ENCODE data around the gene C16orf96. TPM values are rescaled to one million over a fixed set of nuclear protein-coding genes. Genes with fewer than 3 reads are reported as not detected.

The C16orf96 gene
- total RNA-seq, 4 donors from 2014 or later: 0.19 to 0.36 TPM; not detected in 2

- no peak for ATAC-seq (ENCODE audit: low FRiP score)
- no peak for DNase-seq (ENCODE audit: low spot score)
- TF ChIP-seq, protein P1, sequence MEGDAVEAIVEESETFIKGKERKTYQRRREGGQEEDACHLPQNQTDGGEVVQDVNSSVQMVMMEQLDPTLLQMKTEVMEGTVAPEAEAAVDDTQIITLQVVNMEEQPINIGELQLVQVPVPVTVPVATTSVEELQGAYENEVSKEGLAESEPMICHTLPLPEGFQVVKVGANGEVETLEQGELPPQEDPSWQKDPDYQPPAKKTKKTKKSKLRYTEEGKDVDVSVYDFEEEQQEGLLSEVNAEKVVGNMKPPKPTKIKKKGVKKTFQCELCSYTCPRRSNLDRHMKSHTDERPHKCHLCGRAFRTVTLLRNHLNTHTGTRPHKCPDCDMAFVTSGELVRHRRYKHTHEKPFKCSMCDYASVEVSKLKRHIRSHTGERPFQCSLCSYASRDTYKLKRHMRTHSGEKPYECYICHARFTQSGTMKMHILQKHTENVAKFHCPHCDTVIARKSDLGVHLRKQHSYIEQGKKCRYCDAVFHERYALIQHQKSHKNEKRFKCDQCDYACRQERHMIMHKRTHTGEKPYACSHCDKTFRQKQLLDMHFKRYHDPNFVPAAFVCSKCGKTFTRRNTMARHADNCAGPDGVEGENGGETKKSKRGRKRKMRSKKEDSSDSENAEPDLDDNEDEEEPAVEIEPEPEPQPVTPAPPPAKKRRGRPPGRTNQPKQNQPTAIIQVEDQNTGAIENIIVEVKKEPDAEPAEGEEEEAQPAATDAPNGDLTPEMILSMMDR (IDR thresholded peaks at IDR 0.05): no peak
Observed at GRCh38 chr16:4515611-4516233, 40.4 kb upstream of the C16orf96 start.

GRCh38 chr16:4517812-4518680, 38.1 kb upstream of the C16orf96 start:
- no peak for ATAC-seq (ENCODE audit: low FRiP score)
- TF ChIP-seq, protein P1 (IDR thresholded peaks at IDR 0.05): no peak
- no peak for DNase-seq (ENCODE audit: low spot score)

DNA sequence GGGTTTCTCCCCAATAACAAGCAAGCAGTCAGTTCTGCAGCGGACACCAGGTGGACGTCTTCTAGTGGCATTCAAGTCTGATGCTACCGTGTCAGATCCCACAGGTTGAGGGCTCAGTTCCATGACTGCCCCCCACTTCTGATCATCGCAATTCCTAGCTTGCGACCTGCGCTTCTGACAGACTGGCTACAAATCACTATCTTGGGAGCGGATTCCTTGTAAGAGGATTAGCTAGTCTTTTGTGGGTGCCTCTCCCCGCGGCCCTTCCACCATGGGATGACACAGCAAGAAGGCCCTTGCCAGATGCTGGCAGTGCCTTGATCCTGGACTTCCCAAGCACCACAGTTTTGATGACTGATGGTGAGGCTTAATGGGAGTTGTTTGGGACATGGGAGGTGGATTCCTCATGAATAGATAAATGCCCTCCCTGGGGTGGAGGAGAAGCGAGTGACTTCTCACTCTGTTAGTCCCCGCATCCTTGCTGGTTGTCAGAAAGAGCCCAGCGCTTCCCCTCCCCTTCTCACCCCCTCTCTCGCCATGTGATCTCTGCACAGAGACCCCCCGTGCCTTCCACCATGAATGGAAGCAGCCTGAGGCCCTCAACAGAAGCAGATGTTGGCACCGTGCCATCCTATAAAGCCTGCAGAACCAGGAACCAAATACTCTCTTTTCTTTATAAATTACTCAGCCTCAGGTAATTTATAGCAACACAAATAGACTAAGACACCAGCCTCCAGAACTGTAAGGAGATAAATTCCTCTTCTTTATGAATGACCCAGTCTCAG, 36.7 kb upstream of the C16orf96 start:
- ATAC-seq (ENCODE audit: low FRiP score): no peak

GRCh38 chr16:4520913-4521312, 35.2 kb upstream of the C16orf96 start:
- DNase-seq (ENCODE audit: low spot score) (no peak), ATAC-seq (ENCODE audit: low FRiP score) (no peak)
- TF ChIP-seq, protein P1 (IDR thresholded peaks at IDR 0.05): no peak

More for the DNA sequence above, 36.7 kb upstream of the C16orf96 start:
- DNase-seq (ENCODE audit: low spot score): no peak
- TF ChIP-seq, protein P1 (IDR thresholded peaks at IDR 0.05): no peak

- ATAC-seq (ENCODE audit: low FRiP score) (no peak), DNase-seq (ENCODE audit: low spot score) (no peak)
- TF ChIP-seq, protein P1 (IDR thresholded peaks at IDR 0.05): no peak
Observed at GRCh38 chr16:4522051-4522581, 34.0 kb upstream of the C16orf96 start.

DNA sequence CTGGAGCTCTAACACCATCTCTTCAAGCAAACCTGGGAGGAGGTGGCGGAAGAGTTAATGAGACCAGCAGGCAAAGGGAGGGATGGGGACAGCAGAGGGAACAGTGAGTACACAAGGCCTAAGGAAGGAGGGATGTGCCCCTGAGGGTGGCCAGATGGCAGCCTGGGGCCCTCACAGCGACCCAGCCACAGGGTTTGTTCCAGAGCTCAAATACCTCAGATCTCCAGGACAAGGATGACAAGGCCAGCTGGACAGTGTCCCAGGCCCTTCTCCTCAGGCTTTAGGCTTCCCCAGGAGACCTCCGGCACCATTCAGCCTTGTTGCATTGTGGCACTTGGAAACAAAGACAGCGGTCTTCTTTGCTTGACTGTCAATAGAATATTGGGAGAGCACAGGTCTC, 32.5 kb upstream of the C16orf96 start:
- ATAC-seq (ENCODE audit: low FRiP score) (no peak), DNase-seq (ENCODE audit: low spot score) (no peak)
- TF ChIP-seq, protein P1 (IDR thresholded peaks at IDR 0.05): no peak
